Measurements from ENCODE around the gene POLD4.

DNA sequence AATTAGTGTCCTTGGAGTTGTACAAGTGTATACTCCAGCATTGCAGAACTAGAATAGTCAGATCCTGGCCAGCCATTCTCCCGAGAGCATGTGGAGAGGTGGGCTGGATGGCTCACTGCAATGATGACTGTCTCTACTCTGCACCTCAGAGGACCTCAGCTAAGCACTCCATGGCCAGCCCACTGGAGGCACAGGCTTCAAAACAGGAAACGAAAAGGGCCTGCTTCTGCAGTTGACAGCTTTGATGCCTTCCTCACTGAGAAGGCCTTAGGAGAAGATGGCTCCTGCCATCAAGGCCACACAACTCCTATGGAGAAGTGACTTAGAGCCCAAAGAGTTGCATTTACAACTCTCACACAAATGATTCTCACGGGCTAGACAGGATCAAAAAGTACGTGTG is 9.1 kb downstream of the POLD4 start:
- TF ChIP-seq, protein P1, sequence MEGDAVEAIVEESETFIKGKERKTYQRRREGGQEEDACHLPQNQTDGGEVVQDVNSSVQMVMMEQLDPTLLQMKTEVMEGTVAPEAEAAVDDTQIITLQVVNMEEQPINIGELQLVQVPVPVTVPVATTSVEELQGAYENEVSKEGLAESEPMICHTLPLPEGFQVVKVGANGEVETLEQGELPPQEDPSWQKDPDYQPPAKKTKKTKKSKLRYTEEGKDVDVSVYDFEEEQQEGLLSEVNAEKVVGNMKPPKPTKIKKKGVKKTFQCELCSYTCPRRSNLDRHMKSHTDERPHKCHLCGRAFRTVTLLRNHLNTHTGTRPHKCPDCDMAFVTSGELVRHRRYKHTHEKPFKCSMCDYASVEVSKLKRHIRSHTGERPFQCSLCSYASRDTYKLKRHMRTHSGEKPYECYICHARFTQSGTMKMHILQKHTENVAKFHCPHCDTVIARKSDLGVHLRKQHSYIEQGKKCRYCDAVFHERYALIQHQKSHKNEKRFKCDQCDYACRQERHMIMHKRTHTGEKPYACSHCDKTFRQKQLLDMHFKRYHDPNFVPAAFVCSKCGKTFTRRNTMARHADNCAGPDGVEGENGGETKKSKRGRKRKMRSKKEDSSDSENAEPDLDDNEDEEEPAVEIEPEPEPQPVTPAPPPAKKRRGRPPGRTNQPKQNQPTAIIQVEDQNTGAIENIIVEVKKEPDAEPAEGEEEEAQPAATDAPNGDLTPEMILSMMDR (IDR thresholded peaks at IDR 0.05): no peak
- TF ChIP-seq POLR2A (IDR thresholded peaks at IDR 0.05): no peak
- no peak for TF ChIP-seq POLR2AphosphoS5 (IDR thresholded peaks at IDR 0.05)
- TF ChIP-seq EP300 (IDR thresholded peaks at IDR 0.05): no peak
